ENCODE results near the gene PKMYT1. TPM values are rescaled to one million over a fixed set of nuclear protein-coding genes. Genes with fewer than 3 reads are reported as not detected.

PKMYT1 gene
- total RNA-seq, 4 donors from 2014 or later, result 1.6 to 1.7 TPM; not detected in 2

DNA sequence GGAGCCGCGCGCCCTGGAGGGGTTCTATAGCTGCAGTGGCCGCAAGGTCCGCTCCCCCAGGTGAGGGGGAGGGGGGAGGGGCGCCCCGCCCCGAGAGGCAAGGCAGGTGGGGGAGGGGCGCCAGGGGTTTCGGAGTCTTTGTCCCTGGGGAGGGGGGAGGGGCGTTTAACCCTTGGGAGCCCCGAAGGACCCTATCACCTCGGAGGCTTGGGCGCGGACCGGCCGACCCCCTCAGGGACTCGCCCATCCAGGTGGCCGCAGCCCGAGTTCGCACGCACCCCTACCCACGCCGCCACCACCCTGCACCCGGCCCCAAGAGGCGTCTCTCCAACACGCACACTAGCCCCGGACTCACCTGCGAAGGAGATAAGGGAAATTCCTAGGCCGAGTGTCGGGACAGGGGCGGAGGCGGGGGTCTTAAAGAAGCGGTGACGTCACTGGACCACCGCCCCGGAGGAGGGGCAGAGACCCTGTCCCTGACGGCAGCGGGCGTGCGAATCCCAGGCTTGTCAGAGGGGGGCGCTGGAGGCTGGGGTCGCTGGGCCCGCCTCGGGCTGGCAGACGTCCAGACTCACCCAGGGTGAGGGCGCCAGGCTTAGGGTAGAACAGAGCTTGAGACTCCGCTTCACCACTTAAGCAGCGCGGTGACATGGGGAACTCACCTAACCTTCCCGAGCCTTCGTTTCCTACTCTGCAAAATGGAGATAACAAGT lies 37.7 kb upstream of the PKMYT1 start, which contains the start of gene CLDN6:
CLDN6 (minus strand) TSS at position 390 of the 713 bp plus-strand sequence. CDS start 2,162 bp downstream, outside the sequence.
- WGBS, 2 donors (ENCODE audit: low coverage in 1 of 2), result 8 to 33% methylated on average over 3 to 10 of the region's 52 CpGs
- no peak for ATAC-seq
- Histone ChIP-seq H3K9me3 (no peaks in the 10 kb centered on the region), H3K27me3 (peaks cover 59% of the 10 kb centered on the region), H3K36me3 (no peaks in the 10 kb centered on the region), H3K4me3 (no peak within 1 kb of the TSS), H3K27ac (no peak within 1 kb of the TSS), H3K4me1 (peaks cover 0 to 46% (median 18%) of the 10 kb centered on the region in 3 donors)
- TF ChIP-seq EP300 (IDR thresholded peaks at IDR 0.05), result no peak
- no peak for TF ChIP-seq POLR2A (IDR thresholded peaks at IDR 0.05)
- no peak for TF ChIP-seq POLR2AphosphoS5 (IDR thresholded peaks at IDR 0.05)
- TF ChIP-seq, protein P1, sequence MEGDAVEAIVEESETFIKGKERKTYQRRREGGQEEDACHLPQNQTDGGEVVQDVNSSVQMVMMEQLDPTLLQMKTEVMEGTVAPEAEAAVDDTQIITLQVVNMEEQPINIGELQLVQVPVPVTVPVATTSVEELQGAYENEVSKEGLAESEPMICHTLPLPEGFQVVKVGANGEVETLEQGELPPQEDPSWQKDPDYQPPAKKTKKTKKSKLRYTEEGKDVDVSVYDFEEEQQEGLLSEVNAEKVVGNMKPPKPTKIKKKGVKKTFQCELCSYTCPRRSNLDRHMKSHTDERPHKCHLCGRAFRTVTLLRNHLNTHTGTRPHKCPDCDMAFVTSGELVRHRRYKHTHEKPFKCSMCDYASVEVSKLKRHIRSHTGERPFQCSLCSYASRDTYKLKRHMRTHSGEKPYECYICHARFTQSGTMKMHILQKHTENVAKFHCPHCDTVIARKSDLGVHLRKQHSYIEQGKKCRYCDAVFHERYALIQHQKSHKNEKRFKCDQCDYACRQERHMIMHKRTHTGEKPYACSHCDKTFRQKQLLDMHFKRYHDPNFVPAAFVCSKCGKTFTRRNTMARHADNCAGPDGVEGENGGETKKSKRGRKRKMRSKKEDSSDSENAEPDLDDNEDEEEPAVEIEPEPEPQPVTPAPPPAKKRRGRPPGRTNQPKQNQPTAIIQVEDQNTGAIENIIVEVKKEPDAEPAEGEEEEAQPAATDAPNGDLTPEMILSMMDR (IDR thresholded peaks at IDR 0.05), result peak in 1 of 4 experiments; percentile 13

DNA sequence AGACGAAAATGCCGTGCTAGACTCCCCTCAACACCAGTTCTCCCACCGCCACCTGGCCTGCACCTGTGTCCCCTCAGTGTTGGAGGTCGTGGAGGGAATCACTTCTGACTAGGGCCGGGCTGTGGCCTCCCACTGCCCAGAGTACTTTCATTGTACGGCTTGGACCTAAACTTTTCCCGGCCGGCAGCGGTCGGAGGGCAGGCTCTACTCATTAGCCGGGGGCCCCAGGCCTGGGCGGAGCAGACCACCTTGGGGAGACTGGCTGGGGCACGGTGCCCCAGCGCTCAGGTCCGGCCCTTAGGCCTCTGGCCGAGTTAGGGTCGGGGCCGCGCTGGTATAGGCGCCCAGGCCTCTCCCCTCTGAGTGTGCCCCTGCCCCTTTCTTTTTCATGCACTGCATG lies 37.1 kb upstream of the PKMYT1 start:
- H3K27me3 ChIP-seq, result peaks cover 65% of the 10 kb centered on the region
- 20% methylated on average over 2 of the region's 20 CpGs; no CpG with 5 or more reads in 1 of the 2 donors for WGBS, 2 donors (ENCODE audit: low coverage in 1 of 2)
- H3K36me3 ChIP-seq, result no peaks in the 10 kb centered on the region
- ATAC-seq, result no peak
- TF ChIP-seq, protein P1 (IDR thresholded peaks at IDR 0.05), result no peak
- TF ChIP-seq POLR2A (IDR thresholded peaks at IDR 0.05) (no peak), POLR2AphosphoS5 (IDR thresholded peaks at IDR 0.05) (no peak)
- H3K4me3 ChIP-seq, result no peak overlapping the region
- H3K27ac ChIP-seq, result no peak overlapping the region
- no peaks in the 10 kb centered on the region for H3K9me3 ChIP-seq
- H3K4me1 ChIP-seq, result peaks cover 0 to 40% (median 12%) of the 10 kb centered on the region in 3 donors

DNA sequence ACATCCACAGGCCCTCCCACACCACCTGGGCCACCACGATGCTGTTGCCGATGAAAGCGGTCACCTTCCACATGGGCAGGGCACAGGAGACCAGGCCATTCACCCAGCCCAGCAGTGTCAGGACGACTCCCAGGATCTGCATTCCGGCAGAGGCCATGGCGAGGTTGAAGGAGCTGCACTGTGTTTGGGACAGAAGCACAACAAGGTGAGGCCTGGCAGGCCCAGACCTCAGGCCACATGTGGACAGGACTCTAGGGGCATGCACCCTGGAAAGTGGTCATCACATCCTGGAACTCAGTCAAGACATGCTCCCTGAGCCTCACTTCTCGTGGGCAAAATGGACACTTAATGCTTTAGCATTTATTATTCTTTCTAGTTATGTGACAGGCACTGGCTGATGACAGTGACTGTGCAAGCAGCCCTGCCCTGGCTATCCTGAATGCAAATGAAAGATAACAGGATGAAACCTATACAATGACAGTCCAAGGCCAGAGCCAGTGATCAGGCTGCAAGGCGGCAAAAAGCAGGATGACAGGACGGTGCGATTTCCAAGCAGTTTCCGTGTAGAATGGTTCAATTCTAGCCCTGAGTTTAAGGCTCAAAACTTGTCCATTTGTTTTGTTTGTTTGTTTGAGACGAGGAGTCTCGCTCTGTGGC lies 35.7 kb upstream of the PKMYT1 start:
- no peak overlapping the region for H3K4me3 ChIP-seq
- H3K27ac ChIP-seq, result no peak overlapping the region
- ATAC-seq, result no peak
- TF ChIP-seq EP300 (IDR thresholded peaks at IDR 0.05) (no peak), POLR2AphosphoS5 (IDR thresholded peaks at IDR 0.05) (no peak)
- no peaks in the 10 kb centered on the region for H3K36me3 ChIP-seq
- peaks cover 0 to 27% (median 4%) of the 10 kb centered on the region in 3 donors for H3K4me1 ChIP-seq
- 89 to 97% methylated on average over 5 to 7 of the region's 13 CpGs for WGBS, 2 donors (ENCODE audit: low coverage in 1 of 2)
- peaks cover 78% of the 10 kb centered on the region for H3K27me3 ChIP-seq
- H3K9me3 ChIP-seq, result no peaks in the 10 kb centered on the region

DNA sequence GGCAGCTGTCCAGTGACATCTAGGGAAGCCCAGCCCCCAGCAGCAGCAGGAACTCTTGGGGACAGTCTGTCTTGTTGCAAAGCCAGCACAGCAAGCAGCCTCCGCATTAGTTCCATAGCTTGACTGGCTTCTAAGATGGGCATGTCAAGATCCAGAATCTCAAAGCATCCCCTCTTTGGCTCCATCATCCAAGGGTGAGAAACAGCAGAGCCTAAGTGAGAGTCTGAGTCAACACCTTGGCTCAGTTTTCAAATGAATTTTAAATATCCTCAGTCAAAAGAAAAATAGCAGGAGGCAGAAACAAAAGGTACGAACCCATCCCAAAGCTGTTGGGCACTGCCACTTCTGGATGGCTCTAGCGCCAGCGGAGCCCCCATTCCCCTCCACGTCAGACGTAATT lies 34.7 kb upstream of the PKMYT1 start:
- peaks cover 88% of the 10 kb centered on the region for H3K27me3 ChIP-seq

More for the DNA sequence above, 34.7 kb upstream of the PKMYT1 start:
- TF ChIP-seq POLR2AphosphoS5 (IDR thresholded peaks at IDR 0.05) (no peak), POLR2A (IDR thresholded peaks at IDR 0.05) (no peak), EP300 (IDR thresholded peaks at IDR 0.05) (no peak)
- TF ChIP-seq, protein P1 (IDR thresholded peaks at IDR 0.05), result no peak
- Histone ChIP-seq H3K4me3 (no peak overlapping the region), H3K9me3 (no peaks in the 10 kb centered on the region), H3K36me3 (no peaks in the 10 kb centered on the region), H3K4me1 (peaks cover 0 to 16% (median 4%) of the 10 kb centered on the region in 3 donors), H3K27ac (no peak overlapping the region)
- WGBS, 2 donors (ENCODE audit: low coverage in 1 of 2), result 70 to 73% methylated on average over 2 of the region's 6 CpGs
- no peak for ATAC-seq

Measured in gastroesophageal sphincter (tissue), 4 donors.